Islet precursor cell (in vitro differentiated cells): ENCODE data around the gene MCOLN2.

ENCODE experiments used
- DNase-seq: peaks from one replicate; pipeline ENCODE4 v3.0.0-alpha.2; 2018

Gene MCOLN2

GRCh38 chr1:84890566-84890965 lies 106.3 kb downstream of the MCOLN2 start:
- no peak for DNase-seq

- no peak for DNase-seq
Observed at GRCh38 chr1:84889437-84889836, 107.5 kb downstream of the MCOLN2 start.

DNA sequence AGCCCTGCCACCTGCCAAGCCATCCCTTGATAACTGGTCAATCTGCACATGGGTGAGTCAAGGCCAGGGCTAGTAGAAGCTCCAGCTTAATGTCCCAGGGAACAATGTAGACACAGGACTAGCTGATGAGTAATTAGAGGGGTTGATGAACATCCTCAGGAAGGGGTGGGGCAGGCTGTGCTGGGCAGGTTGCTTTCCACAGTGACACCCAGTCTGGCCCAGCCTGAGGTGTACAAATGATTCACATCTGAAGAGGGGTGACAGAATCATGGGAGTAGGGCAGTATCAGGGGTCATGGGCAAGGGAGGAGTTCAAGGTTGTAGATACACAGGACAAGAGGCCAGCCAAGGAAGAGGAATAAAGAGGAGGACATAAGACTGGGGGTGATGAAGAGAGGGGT lies 108.2 kb downstream of the MCOLN2 start:
- no peak for DNase-seq

DNA sequence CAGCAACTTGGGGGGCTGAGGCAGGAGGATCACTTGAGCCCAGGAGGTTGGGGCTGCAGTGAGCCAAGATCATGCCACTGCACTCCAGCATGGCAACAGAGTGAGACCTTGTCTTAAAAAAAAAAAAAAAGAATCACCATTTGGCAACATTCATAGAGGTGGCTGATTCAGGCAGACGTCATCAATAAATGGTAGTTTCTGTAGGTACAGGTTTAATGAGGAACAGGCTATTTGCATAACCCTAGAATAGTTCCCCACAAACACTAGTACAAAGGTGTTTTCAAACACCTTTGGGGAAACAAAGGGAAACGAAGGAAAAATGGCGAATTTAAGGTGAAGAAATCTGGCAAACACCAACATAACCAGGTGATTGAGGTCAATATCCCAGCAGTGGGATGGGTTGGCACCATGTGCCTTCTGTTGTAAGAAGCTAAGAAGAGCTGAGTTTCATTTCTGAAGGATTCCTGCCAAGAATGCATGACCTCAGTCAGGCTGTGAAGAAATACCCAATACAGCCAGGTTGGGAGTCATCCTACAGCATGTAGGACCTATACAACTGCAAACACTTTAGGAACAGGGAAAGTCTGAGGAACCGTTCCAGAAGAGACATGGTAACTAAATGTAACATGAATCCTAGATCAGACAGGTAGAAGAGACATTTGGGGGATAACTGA lies 109.5 kb downstream of the MCOLN2 start:
- no peak for DNase-seq

- DNase-seq: no peak
Observed at GRCh38 chr1:84885469-84885868, 111.4 kb downstream of the MCOLN2 start.

GRCh38 chr1:84884671-84885389 lies 112.1 kb downstream of the MCOLN2 start:
- no peak for DNase-seq

DNA sequence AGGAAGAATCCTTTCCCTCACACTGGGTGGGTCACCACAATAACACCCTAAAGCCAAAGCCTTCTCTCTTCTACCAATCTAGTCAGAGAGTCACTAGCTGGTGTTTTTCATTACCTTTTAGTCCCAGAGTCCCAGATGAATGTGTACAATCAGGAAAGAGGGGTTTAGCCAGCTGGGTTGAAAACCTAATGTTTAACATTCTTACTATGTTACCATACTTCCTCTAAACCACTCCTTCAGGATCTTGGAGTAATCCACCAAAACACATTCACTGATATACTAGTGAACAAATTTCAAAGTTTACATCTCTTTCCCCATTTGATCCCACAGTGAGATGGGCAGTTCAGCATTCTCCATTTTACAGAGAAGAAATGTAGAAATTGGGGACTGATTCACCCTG lies 113.6 kb downstream of the MCOLN2 start:
- no peak for DNase-seq

DNA sequence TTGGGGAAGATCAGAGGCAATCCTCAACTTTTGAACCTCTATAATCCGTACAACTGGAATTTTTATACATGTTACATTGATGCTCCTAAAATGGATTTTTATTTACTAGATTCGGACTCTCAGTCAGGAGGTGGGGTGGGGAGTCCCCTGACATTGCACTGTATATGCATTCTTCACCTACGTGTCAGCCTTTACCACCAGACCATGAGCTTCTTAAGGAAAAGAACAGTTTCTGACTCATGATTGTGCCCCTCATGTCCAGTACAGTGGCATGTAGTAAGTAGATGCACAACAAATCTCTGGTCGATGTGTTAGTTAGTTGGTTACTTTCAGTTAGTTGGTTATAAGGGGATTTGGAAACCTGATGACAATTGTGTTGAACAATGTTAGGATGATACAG lies 119.3 kb downstream of the MCOLN2 start:
- no peak for DNase-seq

DNA sequence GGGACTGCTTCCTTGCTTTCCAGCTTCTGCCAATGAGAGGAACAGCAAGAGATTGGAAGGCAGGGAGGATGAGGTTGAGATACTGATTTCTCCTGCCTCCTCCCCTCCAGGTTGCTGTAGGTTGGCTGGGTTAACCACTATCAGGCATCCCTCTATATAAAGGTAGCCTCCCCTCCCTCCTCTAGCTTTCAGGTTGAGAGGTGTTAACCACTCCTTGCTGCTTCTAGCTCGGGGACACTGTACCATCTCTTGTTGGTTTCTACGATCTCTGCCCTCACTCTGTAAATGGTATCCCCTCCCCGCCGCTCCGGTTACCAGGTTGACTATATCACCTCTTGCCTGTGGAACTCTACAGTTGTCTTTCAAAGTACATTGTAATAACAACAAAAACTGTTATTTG lies 120.6 kb downstream of the MCOLN2 start:
- peak; percentile 17 for DNase-seq
